ENCODE results near the gene CHAF1A. TPM values are rescaled to one million over a fixed set of nuclear protein-coding genes. Genes with fewer than 3 reads are reported as not detected.

CHAF1A gene
- total RNA-seq, 1 donor from 2014 or later, result 87.8 TPM

- no peaks in the 10 kb centered on the region for H3K27me3 Mint-ChIP-seq (ENCODE audit: low read depth)
- H3K27ac Mint-ChIP-seq, result peak overlapping the region; percentile 85
- H3K9me3 Mint-ChIP-seq, result no peaks in the 10 kb centered on the region
- peak overlapping the region; percentile 66 for H3K4me3 Mint-ChIP-seq (ENCODE audit: low read depth)
- H3K36me3 Mint-ChIP-seq (ENCODE audit: low read depth), result peaks cover 11% of the 10 kb centered on the region
- peaks cover 34% of the 10 kb centered on the region for H3K4me1 Mint-ChIP-seq (ENCODE audit: low read depth)
- peak; percentile 86 for DNase-seq (ENCODE audit: low spot score)
- intact Hi-C loops (cut with micrococcal nuclease), result loop anchor here (1.0 to 5.0 kb wide), 4 partner anchors 10 to 353 kb away; partner anchors contain the start of genes DPP9, MPND and SH3GL1
Measured at GRCh38 chr19:4369109-4369887, 33.1 kb upstream of the CHAF1A start.

GRCh38 chr19:4369888-4370260, 32.6 kb upstream of the CHAF1A start:
- no peaks in the 10 kb centered on the region for H3K27me3 Mint-ChIP-seq (ENCODE audit: low read depth)
- peaks cover 11% of the 10 kb centered on the region for H3K36me3 Mint-ChIP-seq (ENCODE audit: low read depth)
- peak overlapping the region; percentile 82 for H3K27ac Mint-ChIP-seq
- intact Hi-C loops (cut with micrococcal nuclease), result loop anchor here (1.0 to 5.0 kb wide), 4 partner anchors 9 to 352 kb away; partner anchors contain the start of genes DPP9, MPND and SH3GL1
- DNase-seq (ENCODE audit: low spot score), result peak; percentile 69
- peaks cover 34% of the 10 kb centered on the region for H3K4me1 Mint-ChIP-seq (ENCODE audit: low read depth)
- H3K9me3 Mint-ChIP-seq, result no peaks in the 10 kb centered on the region
- H3K4me3 Mint-ChIP-seq (ENCODE audit: low read depth), result peak overlapping the region; percentile 66

GRCh38 chr19:4370418-4371041, 31.9 kb upstream of the CHAF1A start:
- H3K27me3 Mint-ChIP-seq (ENCODE audit: low read depth), result no peaks in the 10 kb centered on the region
- H3K4me1 Mint-ChIP-seq (ENCODE audit: low read depth), result peaks cover 35% of the 10 kb centered on the region
- no peaks in the 10 kb centered on the region for H3K9me3 Mint-ChIP-seq
- intact Hi-C loops (cut with micrococcal nuclease), result no loop called here
- peak overlapping the region; percentile 45 for H3K4me3 Mint-ChIP-seq (ENCODE audit: low read depth)
- peaks cover 11% of the 10 kb centered on the region for H3K36me3 Mint-ChIP-seq (ENCODE audit: low read depth)
- no peak for DNase-seq (ENCODE audit: low spot score)
- peak overlapping the region; percentile 55 for H3K27ac Mint-ChIP-seq

- no peak for DNase-seq (ENCODE audit: low spot score)
- Mint-ChIP-seq H3K36me3 (ENCODE audit: low read depth) (peaks cover 8% of the 10 kb centered on the region), H3K4me1 (ENCODE audit: low read depth) (peaks cover 44% of the 10 kb centered on the region), H3K27ac (peak overlapping the region; percentile 33), H3K27me3 (ENCODE audit: low read depth) (no peaks in the 10 kb centered on the region), H3K9me3 (no peaks in the 10 kb centered on the region), H3K4me3 (ENCODE audit: low read depth) (no peak overlapping the region)
- intact Hi-C loops (cut with micrococcal nuclease), result no loop called here
Measured at GRCh38 chr19:4371247-4372164, 30.9 kb upstream of the CHAF1A start.

- Mint-ChIP-seq H3K27me3 (ENCODE audit: low read depth) (no peaks in the 10 kb centered on the region), H3K4me3 (ENCODE audit: low read depth) (no peak overlapping the region)
Measured at GRCh38 chr19:4372165-4373012, 30.1 kb upstream of the CHAF1A start.

GRCh38 chr19:4373013-4373367, 29.4 kb upstream of the CHAF1A start:
- H3K4me3 Mint-ChIP-seq (ENCODE audit: low read depth), result no peak overlapping the region
- no peaks in the 10 kb centered on the region for H3K9me3 Mint-ChIP-seq
- peaks cover 11% of the 10 kb centered on the region for H3K36me3 Mint-ChIP-seq (ENCODE audit: low read depth)
- DNase-seq (ENCODE audit: low spot score), result no peak
- H3K27ac Mint-ChIP-seq, result no peak overlapping the region
- no peaks in the 10 kb centered on the region for H3K27me3 Mint-ChIP-seq (ENCODE audit: low read depth)
- intact Hi-C loops (cut with micrococcal nuclease), result no loop called here
- peaks cover 46% of the 10 kb centered on the region for H3K4me1 Mint-ChIP-seq (ENCODE audit: low read depth)

More at GRCh38 chr19:4372165-4373012, 30.1 kb upstream of the CHAF1A start:
- Mint-ChIP-seq H3K4me1 (ENCODE audit: low read depth) (peaks cover 45% of the 10 kb centered on the region), H3K36me3 (ENCODE audit: low read depth) (peaks cover 11% of the 10 kb centered on the region), H3K9me3 (no peaks in the 10 kb centered on the region), H3K27ac (no peak overlapping the region)
- no peak for DNase-seq (ENCODE audit: low spot score)
- intact Hi-C loops (cut with micrococcal nuclease), result no loop called here

GRCh38 chr19:4373601-4374497, 28.6 kb upstream of the CHAF1A start:
- Mint-ChIP-seq H3K27me3 (ENCODE audit: low read depth) (no peaks in the 10 kb centered on the region), H3K4me1 (ENCODE audit: low read depth) (peaks cover 42% of the 10 kb centered on the region), H3K9me3 (no peaks in the 10 kb centered on the region), H3K4me3 (ENCODE audit: low read depth) (no peak overlapping the region), H3K36me3 (ENCODE audit: low read depth) (peaks cover 11% of the 10 kb centered on the region), H3K27ac (no peak overlapping the region)
- no peak for DNase-seq (ENCODE audit: low spot score)
- intact Hi-C loops (cut with micrococcal nuclease), result no loop called here

GRCh38 chr19:4374498-4375163, 27.8 kb upstream of the CHAF1A start:
- Mint-ChIP-seq H3K27me3 (ENCODE audit: low read depth) (no peaks in the 10 kb centered on the region), H3K4me1 (ENCODE audit: low read depth) (peaks cover 45% of the 10 kb centered on the region), H3K4me3 (ENCODE audit: low read depth) (no peak overlapping the region), H3K36me3 (ENCODE audit: low read depth) (peaks cover 13% of the 10 kb centered on the region), H3K9me3 (no peaks in the 10 kb centered on the region), H3K27ac (no peak overlapping the region)
- intact Hi-C loops (cut with micrococcal nuclease), result no loop called here
- no peak for DNase-seq (ENCODE audit: low spot score)

- no peak overlapping the region for H3K4me3 Mint-ChIP-seq (ENCODE audit: low read depth)
- peaks cover 52% of the 10 kb centered on the region for H3K4me1 Mint-ChIP-seq (ENCODE audit: low read depth)
- no peaks in the 10 kb centered on the region for H3K27me3 Mint-ChIP-seq (ENCODE audit: low read depth)
- H3K27ac Mint-ChIP-seq, result peak overlapping the region; percentile 57
- H3K36me3 Mint-ChIP-seq (ENCODE audit: low read depth), result peaks cover 14% of the 10 kb centered on the region
- DNase-seq (ENCODE audit: low spot score), result no peak
- intact Hi-C loops (cut with micrococcal nuclease), result no loop called here
- no peaks in the 10 kb centered on the region for H3K9me3 Mint-ChIP-seq
Measured at GRCh38 chr19:4375164-4376027, 27.0 kb upstream of the CHAF1A start.

- intact Hi-C loops (cut with micrococcal nuclease), result no loop called here
- Mint-ChIP-seq H3K27me3 (ENCODE audit: low read depth) (no peaks in the 10 kb centered on the region), H3K36me3 (ENCODE audit: low read depth) (peaks cover 10% of the 10 kb centered on the region), H3K4me3 (ENCODE audit: low read depth) (no peak overlapping the region), H3K27ac (peak overlapping the region; percentile 57), H3K4me1 (ENCODE audit: low read depth) (peaks cover 54% of the 10 kb centered on the region), H3K9me3 (no peaks in the 10 kb centered on the region)
- DNase-seq (ENCODE audit: low spot score), result no peak
Measured at GRCh38 chr19:4376028-4376670, 26.3 kb upstream of the CHAF1A start.
